Measurements from ENCODE around the gene DCUN1D2. TPM values are rescaled to one million over a fixed set of nuclear protein-coding genes. Genes with fewer than 3 reads are reported as not detected.
"Not testable (repeated sequence)": the region's sequence is repeated elsewhere in the genome, so short reads cannot be mapped to it uniquely, and the experiment has no call there.

DCUN1D2 gene
- 26.2 and 27.2 TPM in 2 replicates for total RNA-seq
- 18.2 TPM for polyA plus RNA-seq (2012)

DNA sequence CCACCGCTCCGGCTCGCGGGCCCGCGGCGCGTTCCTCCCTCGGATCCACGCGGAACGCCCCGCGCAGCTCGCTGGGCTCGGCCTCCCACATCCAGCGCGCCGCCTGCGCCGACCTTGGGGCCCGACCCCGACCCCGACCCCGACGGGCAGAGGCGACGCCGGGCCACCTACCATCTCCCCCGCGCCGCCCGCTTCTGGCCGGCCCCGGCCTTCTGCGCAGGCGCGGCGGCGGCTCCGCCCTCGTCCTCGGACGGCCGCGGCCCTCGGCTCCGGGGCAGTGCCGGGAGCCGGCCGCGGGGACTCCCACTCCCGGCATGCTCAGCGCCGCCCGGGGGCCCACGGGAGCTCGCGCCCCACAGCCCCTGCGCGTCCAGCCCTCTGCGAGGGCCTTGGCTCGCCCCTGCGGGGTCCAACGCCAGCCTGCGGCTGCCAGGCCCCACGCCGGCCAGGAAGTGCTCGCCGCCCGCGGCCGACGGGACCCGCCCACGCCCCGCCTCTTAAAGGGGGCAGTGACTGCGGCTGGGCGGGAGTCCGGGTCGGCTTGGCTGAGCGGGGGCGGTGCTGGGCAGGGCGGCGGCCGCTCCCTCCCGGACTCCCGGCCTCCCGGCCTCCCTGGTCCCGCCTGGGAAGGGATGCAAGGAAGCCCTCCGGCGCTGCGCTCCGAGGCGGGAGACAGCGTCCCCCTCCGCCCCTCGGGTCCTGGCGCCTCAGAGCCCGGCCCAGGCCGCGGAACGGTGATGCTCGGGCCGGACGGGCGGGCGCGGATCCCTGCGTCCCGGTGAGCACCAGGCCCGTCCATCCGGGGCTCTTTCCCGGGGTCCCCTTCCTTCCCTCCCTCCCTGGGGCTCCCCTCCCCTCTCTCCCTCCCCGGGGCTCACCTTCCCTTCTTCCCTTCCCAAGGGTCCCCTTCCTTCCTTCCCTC lies at the start of gene DCUN1D2:
TSS of gene DCUN1D2 (minus strand) at position 216 of the 922 bp plus-strand sequence. CDS start at position 174, 42 bp downstream.
- peak; percentile 97 for DNase-seq (ENCODE audit: low read depth)

DNA sequence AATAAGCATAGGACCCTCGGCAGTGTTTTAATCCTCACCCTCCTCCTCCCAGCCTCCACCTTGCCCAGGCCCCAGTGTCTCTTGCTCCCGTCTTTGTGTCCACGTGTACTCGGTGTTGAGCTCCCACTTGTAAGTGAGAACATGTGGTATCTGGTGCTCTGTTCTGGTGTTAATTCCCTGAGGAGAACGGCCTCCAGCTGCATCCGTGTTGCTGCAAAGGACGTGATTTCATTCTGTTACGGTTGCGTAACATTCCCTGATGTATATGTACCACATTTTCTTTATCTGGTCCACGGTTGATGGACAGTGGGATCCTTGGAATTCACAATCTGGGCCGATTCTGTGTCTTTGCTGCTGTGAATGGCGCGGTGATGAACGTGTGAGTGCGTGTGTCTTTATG lies 49.3 kb upstream of the DCUN1D2 start:
- DNase-seq (ENCODE audit: low read depth), result no peak

DNA sequence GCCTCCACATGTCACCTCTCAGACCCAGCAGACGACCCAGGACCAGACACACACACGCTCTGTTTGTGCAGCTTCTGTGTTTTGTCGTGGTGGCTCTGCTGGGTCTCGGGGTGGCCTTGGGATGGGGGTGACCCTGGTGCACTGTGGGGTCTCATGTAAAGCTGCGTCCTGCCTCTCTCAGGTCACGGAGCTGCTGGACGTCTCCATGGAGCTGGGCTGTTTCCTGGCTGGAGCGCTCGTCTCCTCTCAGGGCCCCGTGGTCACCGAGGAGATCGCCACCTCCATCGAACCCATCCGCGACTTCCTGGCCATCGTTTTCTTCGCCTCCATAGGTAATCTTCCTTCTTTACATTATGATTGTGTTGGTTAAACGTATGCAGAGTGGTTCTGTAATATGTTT lies 48.7 kb upstream of the DCUN1D2 start:
- DNase-seq (ENCODE audit: low read depth), result no peak

DNA sequence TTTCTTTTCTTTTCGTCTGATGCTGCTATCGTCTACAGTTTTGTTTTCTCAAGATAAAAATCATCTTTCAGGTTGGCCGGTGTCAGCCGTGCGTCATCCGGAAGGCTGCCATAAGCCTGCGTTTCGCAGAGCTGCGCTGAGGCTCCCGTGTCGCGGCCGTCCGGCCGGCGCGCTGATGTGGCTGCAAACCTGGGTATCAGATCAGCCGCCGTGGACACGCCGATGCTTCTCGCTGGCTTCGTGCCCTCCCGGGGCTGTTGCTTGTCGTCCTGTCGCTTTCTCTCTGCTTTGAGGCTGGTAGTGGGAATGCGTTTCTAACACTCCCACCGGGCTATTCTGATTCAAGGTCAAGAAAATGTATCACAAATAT lies 48.2 kb upstream of the DCUN1D2 start:
- DNase-seq (ENCODE audit: low read depth), result no peak

GRCh38 chr13:113537909-113538688 lies 47.6 kb upstream of the DCUN1D2 start:
- no peak for DNase-seq (ENCODE audit: low read depth)

GRCh38 chr13:113537205-113537604 lies 46.7 kb upstream of the DCUN1D2 start:
- DNase-seq (ENCODE audit: low read depth), result no peak

GRCh38 chr13:113536461-113537110 lies 46.1 kb upstream of the DCUN1D2 start:
- DNase-seq (ENCODE audit: low read depth), result no peak

DNA sequence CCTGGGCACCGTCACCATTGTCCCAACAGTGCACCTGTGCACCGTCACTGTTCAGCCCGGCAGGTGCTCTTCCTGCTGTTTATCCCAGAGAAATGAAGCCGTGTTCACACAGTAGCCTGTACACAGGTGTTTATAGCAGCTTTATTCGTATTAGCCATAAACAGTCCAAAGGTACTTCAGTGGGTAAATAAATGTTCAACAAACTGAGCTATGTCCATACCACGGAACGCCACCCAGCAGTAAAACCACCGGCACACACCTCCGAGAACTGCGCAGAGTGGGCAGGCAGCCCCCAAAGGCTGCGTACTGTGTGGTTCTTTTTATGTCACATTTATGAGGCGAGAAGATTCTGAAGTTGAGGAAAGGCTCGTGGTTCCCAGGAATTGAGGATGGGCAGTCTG lies 44.9 kb upstream of the DCUN1D2 start:
- DNase-seq (ENCODE audit: low read depth), result no peak

- DNase-seq (ENCODE audit: low read depth), result no peak
Observed at GRCh38 chr13:113534236-113534860, 43.8 kb upstream of the DCUN1D2 start.

- no peak for DNase-seq (ENCODE audit: low read depth)
Observed at GRCh38 chr13:113533161-113533840, 42.8 kb upstream of the DCUN1D2 start.

GRCh38 chr13:113532156-113532806 lies 41.8 kb upstream of the DCUN1D2 start:
- no peak for DNase-seq (ENCODE audit: low read depth)

- no peak for DNase-seq (ENCODE audit: low read depth)
Observed at GRCh38 chr13:113531041-113531873, 40.7 kb upstream of the DCUN1D2 start.

GRCh38 chr13:113528813-113529180 lies 38.3 kb upstream of the DCUN1D2 start:
- DNase-seq (ENCODE audit: low read depth), result no peak

DNA sequence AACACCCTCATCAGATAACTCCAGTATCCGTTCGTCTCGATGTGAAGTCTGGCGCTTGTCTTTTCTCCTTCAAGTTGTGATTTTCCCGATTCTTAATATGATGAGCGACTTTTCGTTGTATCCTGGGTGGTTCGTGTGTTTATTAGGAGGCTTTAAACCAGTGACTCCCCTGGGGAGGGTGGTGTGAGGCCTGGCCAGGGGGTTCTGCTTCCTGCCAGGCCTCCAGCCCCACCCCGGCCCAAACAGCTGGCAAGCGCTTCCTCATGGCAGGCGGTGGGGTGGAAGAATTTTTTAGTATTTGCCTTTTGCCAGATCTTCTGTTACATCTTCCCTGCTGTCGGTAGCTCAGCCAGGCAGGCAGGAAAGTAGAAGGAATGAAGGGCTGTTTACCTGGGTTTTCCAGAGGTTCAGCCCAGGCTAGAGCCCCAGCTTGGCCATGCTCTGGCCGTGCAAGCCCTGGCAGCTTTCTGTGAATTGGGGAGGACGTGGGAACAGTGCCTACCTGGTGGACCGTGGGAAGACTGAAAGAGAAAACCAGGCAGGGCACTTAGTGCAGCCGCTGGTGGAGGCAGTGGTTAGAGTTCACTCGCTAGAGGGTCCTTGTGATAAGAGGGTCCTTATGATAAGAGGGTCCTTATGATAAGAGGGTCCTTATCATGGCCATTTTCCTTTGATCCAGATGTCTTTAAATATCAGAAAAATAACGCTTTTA lies 37.7 kb upstream of the DCUN1D2 start:
- DNase-seq (ENCODE audit: low read depth), result no peak

DNA sequence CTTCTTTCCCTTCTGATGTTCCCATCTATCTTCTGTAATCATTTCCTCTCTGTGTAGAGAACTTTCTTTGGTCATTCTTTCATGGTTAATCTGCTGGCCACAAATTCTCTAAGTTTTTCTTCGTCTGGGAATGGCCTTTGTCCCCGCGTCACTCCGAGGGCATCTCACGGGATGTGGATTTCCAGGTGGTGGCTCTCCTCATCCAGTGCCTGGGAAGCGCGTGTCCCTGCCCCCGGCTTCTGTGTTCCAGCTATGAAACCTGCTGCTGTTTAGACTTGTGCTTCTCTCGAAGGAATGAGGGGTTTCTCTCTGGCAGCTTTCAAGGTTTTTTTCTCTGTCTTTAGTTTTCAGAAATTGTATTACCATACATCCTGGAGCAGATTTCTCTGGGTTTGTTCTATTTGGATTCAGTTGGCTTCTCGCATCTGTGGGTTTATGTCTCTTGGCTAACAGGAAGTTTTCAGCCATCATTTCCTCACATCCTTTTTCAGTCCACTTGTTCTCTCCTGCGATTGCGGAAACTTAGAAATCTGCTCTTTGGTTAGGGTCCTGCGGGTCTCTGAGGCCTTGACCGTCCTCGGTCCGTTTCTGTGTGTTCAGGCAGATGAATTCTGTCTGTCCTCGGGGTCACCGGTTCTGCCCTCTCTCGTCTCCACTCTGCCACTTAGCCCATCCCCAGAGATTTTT lies 36.9 kb upstream of the DCUN1D2 start:
- DNase-seq (ENCODE audit: low read depth), result no peak

- no peak for DNase-seq (ENCODE audit: low read depth)
Observed at GRCh38 chr13:113526466-113527220, 36.1 kb upstream of the DCUN1D2 start.

GRCh38 chr13:113522438-113522837 lies 31.9 kb upstream of the DCUN1D2 start:
- not testable (repeated sequence) for DNase-seq (ENCODE audit: low read depth)
